ENCODE measurements around the gene EIF4ENIF1.

DNA sequence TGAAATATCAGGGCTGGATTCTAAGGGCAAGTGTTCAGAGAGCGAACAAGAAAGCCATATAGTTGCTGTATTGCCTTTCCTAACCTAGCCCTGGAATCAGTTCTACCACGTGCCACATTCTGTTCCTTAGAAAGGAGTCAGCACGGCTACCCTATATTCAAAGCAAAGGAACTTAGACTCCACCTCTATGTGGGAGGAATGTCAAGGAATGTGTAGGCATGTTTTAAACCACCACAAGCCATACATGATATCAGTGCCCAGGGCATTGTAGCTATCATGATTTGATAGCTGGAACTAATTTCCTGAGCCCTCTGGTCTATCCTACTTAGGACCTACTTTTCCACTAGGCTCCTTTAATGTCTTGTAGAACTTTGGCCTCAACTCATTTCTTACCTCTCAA, 2.5 kb upstream of the EIF4ENIF1 start:
- TF ChIP-seq, protein P1, sequence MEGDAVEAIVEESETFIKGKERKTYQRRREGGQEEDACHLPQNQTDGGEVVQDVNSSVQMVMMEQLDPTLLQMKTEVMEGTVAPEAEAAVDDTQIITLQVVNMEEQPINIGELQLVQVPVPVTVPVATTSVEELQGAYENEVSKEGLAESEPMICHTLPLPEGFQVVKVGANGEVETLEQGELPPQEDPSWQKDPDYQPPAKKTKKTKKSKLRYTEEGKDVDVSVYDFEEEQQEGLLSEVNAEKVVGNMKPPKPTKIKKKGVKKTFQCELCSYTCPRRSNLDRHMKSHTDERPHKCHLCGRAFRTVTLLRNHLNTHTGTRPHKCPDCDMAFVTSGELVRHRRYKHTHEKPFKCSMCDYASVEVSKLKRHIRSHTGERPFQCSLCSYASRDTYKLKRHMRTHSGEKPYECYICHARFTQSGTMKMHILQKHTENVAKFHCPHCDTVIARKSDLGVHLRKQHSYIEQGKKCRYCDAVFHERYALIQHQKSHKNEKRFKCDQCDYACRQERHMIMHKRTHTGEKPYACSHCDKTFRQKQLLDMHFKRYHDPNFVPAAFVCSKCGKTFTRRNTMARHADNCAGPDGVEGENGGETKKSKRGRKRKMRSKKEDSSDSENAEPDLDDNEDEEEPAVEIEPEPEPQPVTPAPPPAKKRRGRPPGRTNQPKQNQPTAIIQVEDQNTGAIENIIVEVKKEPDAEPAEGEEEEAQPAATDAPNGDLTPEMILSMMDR (IDR thresholded peaks at IDR 0.05 in 8 of 11, conservative IDR thresholded peaks at IDR 0.05 in 3 of 11): no peak
- no peak for TF ChIP-seq POLR2A (IDR thresholded peaks at IDR 0.05)
- no peak for TF ChIP-seq POLR2AphosphoS5 (IDR thresholded peaks at IDR 0.05)

Data from spleen (tissue), 7 donors.